Measurements from ENCODE around the gene SNRPA1. TPM values are rescaled to one million over a fixed set of nuclear protein-coding genes. Genes with fewer than 3 reads are reported as not detected.
A peak's percentile ranks its signal among the peaks of the same experiment; 100 is the strongest.

Gene SNRPA1
- total RNA-seq, 1 experiment from 2014 or later = 99.5 TPM

- H3K4me1 Mint-ChIP-seq (ENCODE audit: insufficient read depth, unreplicated experiment) = peaks cover 19% of the 10 kb centered on the region
- no peaks in the 10 kb centered on the region for H3K27me3 Mint-ChIP-seq (ENCODE audit: insufficient read depth, unreplicated experiment)
- TF ChIP-seq CTCF (IDR thresholded peaks at IDR 0.05; ENCODE audit: unreplicated experiment) = peak; percentile 12
- intact Hi-C loops (cut with micrococcal nuclease) = loop anchor here (2.0 kb wide), 2 partner anchors 51 to 163 kb away; no protein-coding TSS in a partner anchor
- DNase-seq (ENCODE audit: unreplicated experiment) = peak; percentile 89
- peak within 1 kb of the TSS; percentile 83 for H3K4me3 Mint-ChIP-seq (ENCODE audit: unreplicated experiment)
- H3K36me3 Mint-ChIP-seq (ENCODE audit: insufficient read depth, unreplicated experiment) = no peaks in the 10 kb centered on the region
- ChIA-PET POLR2A (interaction anchor here (0.5 to 2.0 kb wide), 23 partner anchors 8 to 1687 kb away, joined by 3 to 7 read pairs (median 3); partner anchors contain the start of gene LRRK1), CTCF (interaction anchor here (0.5 to 3.0 kb wide), 15 partner anchors 8 to 839 kb away, joined by 3 to 15 read pairs (median 4); no protein-coding TSS in a partner anchor)
- H3K27ac Mint-ChIP-seq (ENCODE audit: low read depth, unreplicated experiment) = peak within 1 kb of the TSS; percentile 71
- H3K9me3 Mint-ChIP-seq (ENCODE audit: unreplicated experiment) = no peaks in the 10 kb centered on the region
- BruUV-seq (replicated peaks) = no TSS peak
These were observed 42.9 kb downstream of the SNRPA1 start, which contains the start of gene CHSY1 for GRCh38 chr15:101251830-101252820. TSS of gene CHSY1 (minus strand) at chr15:101252048. CDS start at chr15:101251456, 592 bp downstream.

DNA sequence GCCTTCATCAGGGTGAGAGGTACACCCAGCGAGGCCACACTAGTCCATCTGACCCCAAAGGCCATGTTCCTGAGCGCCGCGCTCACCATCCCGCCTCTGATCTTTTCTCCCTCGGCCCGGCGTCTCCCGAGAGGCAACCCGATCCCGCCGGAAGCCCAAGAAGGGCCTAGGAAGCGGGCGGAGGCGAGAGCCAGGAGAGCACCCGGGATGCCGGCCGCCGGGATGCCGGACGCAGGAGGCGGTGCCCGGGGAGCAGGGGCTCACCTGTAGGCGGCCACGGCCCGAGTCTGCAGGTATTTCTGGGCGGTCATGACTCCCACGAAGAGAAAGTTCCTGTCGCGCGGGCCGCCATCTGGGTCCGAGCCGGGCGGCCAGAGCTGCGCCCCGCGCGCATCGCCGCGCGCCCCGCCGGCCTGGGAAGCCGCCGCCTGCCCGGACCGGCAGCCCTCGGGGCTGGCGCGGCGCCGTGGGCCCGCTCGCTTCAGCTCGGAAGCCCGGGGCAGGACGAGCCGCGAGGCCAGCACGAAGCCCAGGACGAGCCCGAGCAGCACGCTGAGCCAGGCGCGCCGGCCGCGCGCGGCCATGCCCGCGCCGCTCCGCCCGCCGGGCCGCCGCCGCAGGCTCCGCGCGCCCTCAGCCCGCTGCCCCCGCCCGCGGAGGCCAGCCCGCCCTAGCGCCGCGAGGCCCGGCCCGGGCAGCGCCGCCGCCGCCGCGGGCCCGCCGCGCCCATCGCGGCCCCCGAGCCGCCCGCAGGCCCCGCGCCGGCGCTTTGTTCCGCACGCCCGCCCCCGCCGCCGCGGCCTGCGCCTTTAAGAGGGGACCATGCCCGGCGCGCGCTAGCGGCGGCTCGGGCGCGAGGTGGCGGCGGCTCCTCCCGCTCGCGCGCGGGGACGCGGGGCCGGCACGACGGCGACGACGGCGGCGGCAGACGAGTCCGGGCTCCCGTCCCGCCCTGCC lies 43.9 kb downstream of the SNRPA1 start:
- peaks cover 23% of the 10 kb centered on the region for H3K4me1 Mint-ChIP-seq (ENCODE audit: insufficient read depth, unreplicated experiment)

DNA sequence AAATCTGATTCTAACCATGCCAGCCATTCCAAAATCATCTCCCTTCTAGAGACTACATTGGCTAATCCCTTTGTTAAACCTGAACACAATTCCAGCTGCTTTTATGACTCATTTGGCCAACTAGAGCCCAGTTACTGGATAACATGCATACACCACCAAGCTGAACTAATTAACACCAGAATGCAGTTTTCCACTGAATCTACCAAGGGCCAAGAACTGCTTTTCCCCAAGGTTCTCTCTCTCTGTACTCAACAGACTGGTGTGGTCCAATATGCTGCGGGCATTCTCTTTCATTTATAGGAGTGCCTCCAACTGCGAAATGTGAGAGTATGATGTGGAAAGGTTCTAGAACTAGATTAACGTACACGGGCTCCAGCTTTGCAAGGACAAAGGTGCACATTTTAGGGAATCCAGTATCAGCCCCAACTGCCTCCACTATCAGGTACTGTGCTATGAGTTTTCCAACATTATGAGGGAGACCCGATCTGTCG lies 44.7 kb downstream of the SNRPA1 start:
- Mint-ChIP-seq H3K36me3 (ENCODE audit: insufficient read depth, unreplicated experiment) (peaks cover 6% of the 10 kb centered on the region), H3K27ac (ENCODE audit: low read depth, unreplicated experiment) (no peak overlapping the region), H3K4me1 (ENCODE audit: insufficient read depth, unreplicated experiment) (peaks cover 31% of the 10 kb centered on the region), H3K4me3 (ENCODE audit: unreplicated experiment) (peak overlapping the region; percentile 71), H3K27me3 (ENCODE audit: insufficient read depth, unreplicated experiment) (no peaks in the 10 kb centered on the region), H3K9me3 (ENCODE audit: unreplicated experiment) (no peaks in the 10 kb centered on the region)
- intact Hi-C loops (cut with micrococcal nuclease) = loop anchor here (1.0 to 2.0 kb wide), 3 partner anchors 50 to 162 kb away; no protein-coding TSS in a partner anchor
- BruUV-seq (replicated peaks) = no TSS peak
- peak; percentile 70 for DNase-seq (ENCODE audit: unreplicated experiment)
- no peak for TF ChIP-seq CTCF (IDR thresholded peaks at IDR 0.05; ENCODE audit: unreplicated experiment)
- ChIA-PET POLR2A (interaction anchor here (0.6 to 2.1 kb wide), 17 partner anchors 10 to 647 kb away, joined by 3 to 13 read pairs (median 3); no protein-coding TSS in a partner anchor), CTCF (interaction anchor here (0.7 to 1.8 kb wide), 6 partner anchors 18 to 332 kb away, joined by 3 to 6 read pairs (median 4); no protein-coding TSS in a partner anchor)

More for the DNA sequence above, 43.9 kb downstream of the SNRPA1 start:
- Mint-ChIP-seq H3K36me3 (ENCODE audit: insufficient read depth, unreplicated experiment) (peaks cover 6% of the 10 kb centered on the region), H3K4me3 (ENCODE audit: unreplicated experiment) (peak overlapping the region; percentile 83), H3K27me3 (ENCODE audit: insufficient read depth, unreplicated experiment) (no peaks in the 10 kb centered on the region), H3K9me3 (ENCODE audit: unreplicated experiment) (no peaks in the 10 kb centered on the region), H3K27ac (ENCODE audit: low read depth, unreplicated experiment) (no peak overlapping the region)
- ChIA-PET CTCF (interaction anchor here (0.6 to 3.0 kb wide), 11 partner anchors 10 to 529 kb away, joined by 3 to 15 read pairs (median 6); no protein-coding TSS in a partner anchor), POLR2A (interaction anchor here (0.6 to 2.1 kb wide), 27 partner anchors 11 to 648 kb away, joined by 3 to 13 read pairs (median 3); no protein-coding TSS in a partner anchor)
- BruUV-seq (replicated peaks) = no TSS peak
- intact Hi-C loops (cut with micrococcal nuclease) = loop anchor here (1.0 to 2.0 kb wide), 3 partner anchors 50 to 162 kb away; no protein-coding TSS in a partner anchor
- no peak for TF ChIP-seq CTCF (IDR thresholded peaks at IDR 0.05; ENCODE audit: unreplicated experiment)
- peak; percentile 52 for DNase-seq (ENCODE audit: unreplicated experiment)
